Left lung (tissue), 10 donors: ENCODE data around the gene LITAF. TPM values are rescaled to one million over a fixed set of nuclear protein-coding genes. Genes with fewer than 3 reads are reported as not detected.
A peak's percentile ranks its signal among the peaks of the same experiment; 100 is the strongest.

Experiments used
- ATAC-seq: fragments of 200-7000 bp; cut with Tn5 transposase; one replicate; pipeline ENCODE4 v1.9.1; 2020; ENCODE audit warnings: moderate library complexity
- DNase-seq, 4 donors: peaks; one replicate each; pipeline ENCODE4 v3.0.0-alpha.2; 2013 to 2020
- H3K27ac ChIP-seq, 2 donors: fragments of 200-600 bp; sonication (generic) in 1 of 2; one replicate each; pipeline versions ENCODE4 v1.5.0 to v1.8.0; 2020 to 2021
- H3K27me3 ChIP-seq, 2 donors: fragments of 200-600 bp; sonication (generic) in 1 of 2; one replicate each; pipeline versions ENCODE4 v1.5.0 to v1.8.0; 2020 to 2021
- H3K36me3 ChIP-seq, 2 donors: fragments of 200-600 bp; sonication (generic) in 1 of 2; one replicate each; pipeline versions ENCODE4 v1.5.0 to v1.8.0; 2020 to 2021
- H3K4me1 ChIP-seq, 2 donors: fragments of 200-600 bp; one replicate each; pipeline ENCODE4 v1.8.0; 2021
- H3K4me3 ChIP-seq, 2 donors: fragments of 200-600 bp; sonication (generic) in 1 of 2; one replicate each; pipeline versions ENCODE4 v1.5.0 to v1.8.0; 2020 to 2021; ENCODE audit warnings: mild to moderate bottlenecking in 1 of 2
- H3K9me3 ChIP-seq, 2 donors: fragments of 200-600 bp; sonication (generic) in 1 of 2; one replicate each; pipeline versions ENCODE4 v1.5.0 to v1.8.0; 2020 to 2021
- intact Hi-C, 2 donors: fragments of 100-400 bp; cut with DNase I; formaldehyde crosslinking; loops; one replicate each; pipeline versions ENCODE4 v1.11.2 to v1.14.2; 2022
- polyA plus RNA-seq, 6 donors: library from polyadenylated mRNA; unstranded; fragments of 120-200 nt; gene quantifications; one replicate each; pipeline ENCODE4 v1.2.1, GENCODE V29; 2013; ENCODE audit not compliant: insufficient read length in 6 of 6
- total RNA-seq, 2 donors: library from RNA; stranded (reverse); fragmentation: NEBNext Ultra II Directional; extraction: Animal tissue kit (Norgen Biotek cat#: 25700); gene quantifications; one replicate each; pipeline ENCODE4 v1.2.1, GENCODE V29; 2021
- TF ChIP-seq, protein P1 (sequence below), 2 donors: fragments of 200-600 bp; sonication (generic) in 1 of 2; IDR thresholded peaks; one replicate each; pipeline versions ENCODE4 v1.5.0 to v1.8.0; 2021; ENCODE audit warnings: antibody characterized with exemption in 2 of 2
- donor health status: DM: no; HTN: yes; CAD: no.
- donor health status: DM: no; HTN: no; CAD: no.

Gene LITAF
- total and polyA plus RNA-seq, 8 donors, result 117 to 277 (median 125) TPM

DNA sequence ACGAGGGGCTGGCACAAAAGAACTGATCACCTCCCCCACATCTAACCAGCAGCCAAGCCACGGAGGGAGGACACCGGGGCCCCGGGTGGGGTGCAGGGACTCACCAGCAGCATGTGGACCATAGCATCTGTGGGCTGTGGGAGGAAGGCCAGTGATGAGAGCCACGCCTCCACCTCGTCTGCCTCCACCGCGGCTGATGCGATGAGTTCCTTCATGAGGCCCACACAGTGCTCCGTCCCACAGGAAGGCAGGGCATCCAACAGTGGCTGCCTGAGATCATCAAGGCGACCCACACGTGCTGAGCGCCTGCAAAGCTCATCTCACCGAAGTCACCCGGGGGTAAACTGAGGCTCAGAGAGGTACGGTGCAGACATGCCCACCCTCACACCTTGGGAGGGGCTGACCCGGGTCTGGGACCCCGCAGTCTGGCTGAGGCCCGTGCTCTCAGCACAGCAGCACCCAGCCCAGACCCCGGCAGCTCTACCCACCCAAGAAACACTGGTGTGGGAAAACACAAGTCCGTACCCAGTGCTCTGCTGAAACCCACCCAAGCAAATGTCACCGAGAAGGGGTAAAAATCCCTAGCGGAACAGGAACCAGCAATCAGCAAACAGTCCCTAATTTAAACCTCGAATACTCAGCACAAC is 85.9 kb downstream of the LITAF start:
- Histone ChIP-seq H3K27ac (no peak overlapping the region), H3K4me3 (no peak overlapping the region), H3K4me1 (peaks cover 8 to 20% of the 10 kb centered on the region in 2 donors), H3K9me3 (no peaks in the 10 kb centered on the region), H3K36me3 (no peaks in the 10 kb centered on the region), H3K27me3 (no peaks in the 10 kb centered on the region)
- intact Hi-C loops, result no loop called here
- ATAC-seq (no peak), DNase-seq (no peak)
- TF ChIP-seq, protein P1, sequence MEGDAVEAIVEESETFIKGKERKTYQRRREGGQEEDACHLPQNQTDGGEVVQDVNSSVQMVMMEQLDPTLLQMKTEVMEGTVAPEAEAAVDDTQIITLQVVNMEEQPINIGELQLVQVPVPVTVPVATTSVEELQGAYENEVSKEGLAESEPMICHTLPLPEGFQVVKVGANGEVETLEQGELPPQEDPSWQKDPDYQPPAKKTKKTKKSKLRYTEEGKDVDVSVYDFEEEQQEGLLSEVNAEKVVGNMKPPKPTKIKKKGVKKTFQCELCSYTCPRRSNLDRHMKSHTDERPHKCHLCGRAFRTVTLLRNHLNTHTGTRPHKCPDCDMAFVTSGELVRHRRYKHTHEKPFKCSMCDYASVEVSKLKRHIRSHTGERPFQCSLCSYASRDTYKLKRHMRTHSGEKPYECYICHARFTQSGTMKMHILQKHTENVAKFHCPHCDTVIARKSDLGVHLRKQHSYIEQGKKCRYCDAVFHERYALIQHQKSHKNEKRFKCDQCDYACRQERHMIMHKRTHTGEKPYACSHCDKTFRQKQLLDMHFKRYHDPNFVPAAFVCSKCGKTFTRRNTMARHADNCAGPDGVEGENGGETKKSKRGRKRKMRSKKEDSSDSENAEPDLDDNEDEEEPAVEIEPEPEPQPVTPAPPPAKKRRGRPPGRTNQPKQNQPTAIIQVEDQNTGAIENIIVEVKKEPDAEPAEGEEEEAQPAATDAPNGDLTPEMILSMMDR (IDR thresholded peaks at IDR 0.05), result no peak

DNA sequence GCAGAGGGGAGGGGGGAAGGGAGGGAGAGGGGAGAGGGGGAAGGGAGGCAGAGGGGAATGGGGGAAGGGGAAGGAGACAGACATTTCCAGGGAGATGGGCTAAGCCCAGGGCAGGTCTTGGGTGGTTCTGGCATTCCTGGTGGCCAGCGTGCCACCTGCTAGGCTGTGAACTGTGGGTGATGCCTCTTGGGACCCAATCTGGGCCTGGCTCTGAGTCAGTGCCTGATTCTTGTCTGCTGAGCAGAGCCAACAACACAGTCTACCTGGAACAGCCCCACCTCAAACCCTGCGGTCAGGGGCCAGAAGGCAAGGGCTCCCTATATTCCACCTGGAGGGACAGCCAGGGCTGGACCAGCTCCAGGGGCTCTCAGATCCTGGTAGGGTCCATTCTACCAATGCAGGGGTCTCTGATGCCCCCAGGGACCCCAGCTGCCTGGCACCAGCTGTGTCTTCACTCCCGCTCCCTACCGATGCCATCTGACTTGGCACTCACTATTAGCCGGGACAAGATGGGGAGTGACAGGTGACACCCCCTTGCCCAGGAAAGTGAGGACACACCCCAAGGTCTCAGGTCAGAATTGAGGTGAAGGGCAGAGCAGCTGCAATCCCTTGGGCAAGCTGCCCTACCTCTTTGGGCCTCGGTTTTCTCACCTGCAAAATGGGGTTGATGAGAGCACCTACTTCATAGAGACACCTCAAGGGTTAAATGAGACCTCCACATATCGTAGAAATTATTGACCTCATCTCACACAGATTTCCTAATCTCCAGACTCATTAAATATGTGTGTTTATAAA is 87.2 kb downstream of the LITAF start:
- H3K4me3 ChIP-seq, result no peak overlapping the region
- no peaks in the 10 kb centered on the region for H3K36me3 ChIP-seq
- no peaks in the 10 kb centered on the region for H3K9me3 ChIP-seq
- no peaks in the 10 kb centered on the region for H3K27me3 ChIP-seq
- DNase-seq (no peak), ATAC-seq (no peak)
- TF ChIP-seq, protein P1 (IDR thresholded peaks at IDR 0.05), result no peak
- H3K4me1 ChIP-seq, result peaks cover 8 to 30% of the 10 kb centered on the region in 2 donors
- no peak overlapping the region for H3K27ac ChIP-seq
- intact Hi-C loops, result no loop called here

DNA sequence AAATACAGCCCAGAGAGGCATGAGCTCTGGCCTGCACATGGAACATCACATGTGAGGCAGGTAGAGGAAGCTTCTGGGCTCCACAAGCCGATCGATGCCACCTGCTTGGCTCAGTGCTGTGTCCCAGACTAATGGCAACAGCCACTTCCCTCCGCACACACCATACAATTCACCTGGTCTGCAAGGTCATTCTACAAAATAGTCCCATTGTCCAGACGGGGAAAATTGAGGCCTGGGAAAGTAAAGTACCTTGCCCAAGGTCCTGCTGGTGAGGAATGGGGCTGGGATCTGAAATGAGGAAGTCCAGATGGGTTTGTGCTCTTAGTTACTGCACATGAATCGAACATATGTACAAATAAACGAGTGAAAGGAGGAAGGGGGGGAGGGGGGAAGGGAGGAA is 88.0 kb downstream of the LITAF start:
- Histone ChIP-seq H3K9me3 (no peaks in the 10 kb centered on the region), H3K27me3 (no peaks in the 10 kb centered on the region), H3K36me3 (no peaks in the 10 kb centered on the region), H3K4me3 (no peak overlapping the region), H3K4me1 (peaks cover 8 to 30% of the 10 kb centered on the region in 2 donors), H3K27ac (no peak overlapping the region)
- intact Hi-C loops, result no loop called here
- no peak for ATAC-seq
- DNase-seq, result no peak
- TF ChIP-seq, protein P1 (IDR thresholded peaks at IDR 0.05), result no peak

DNA sequence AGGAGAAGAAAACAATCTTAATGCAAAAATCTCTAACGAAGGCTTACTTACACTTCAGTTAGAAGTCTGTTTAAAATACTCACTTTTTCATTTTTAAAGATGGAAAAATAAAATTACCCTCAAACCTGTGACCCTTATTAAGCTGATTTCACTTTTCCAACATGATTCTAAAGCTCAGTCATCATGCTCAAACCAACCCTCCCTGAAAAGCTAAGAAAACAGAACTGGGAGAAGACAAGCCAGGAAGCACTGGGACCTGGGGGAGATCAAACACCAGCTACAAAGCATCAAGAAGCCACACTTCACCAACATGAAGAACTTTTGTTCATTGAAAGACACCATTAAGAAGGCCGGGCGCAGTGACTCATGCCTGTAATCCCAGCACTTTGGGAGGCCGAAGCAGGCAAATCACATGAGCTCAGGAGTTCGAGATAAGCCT is 88.8 kb downstream of the LITAF start:
- peak in 1 of 4 donors; percentile 35 for DNase-seq

More for the DNA sequence above, 88.8 kb downstream of the LITAF start:
- no peaks in the 10 kb centered on the region for H3K27me3 ChIP-seq
- ATAC-seq, result peak; percentile 6
- TF ChIP-seq, protein P1 (IDR thresholded peaks at IDR 0.05), result no peak
- peak overlapping the region; percentile 71 to 75 for H3K27ac ChIP-seq
- H3K4me1 ChIP-seq, result peaks cover 8 to 30% of the 10 kb centered on the region in 2 donors
- H3K36me3 ChIP-seq, result no peaks in the 10 kb centered on the region
- H3K9me3 ChIP-seq, result no peaks in the 10 kb centered on the region
- intact Hi-C loops, result no loop called here
- H3K4me3 ChIP-seq, result no peak overlapping the region

Other genes with a start within 250 kb of the LITAF start
- gene RMI2, start 241.5 kb downstream of the LITAF start, total RNA-seq, result 10 to 100 TPM in 1 of 2 donors, 1 to 10 TPM in 1; 9.6 to 14.1 TPM
- gene RMI2, start 241.5 kb downstream of the LITAF start, polyA plus RNA-seq, result 10 to 100 TPM; 20.8 to 34.5 (median 29.9) TPM
- gene SNN, start 81.5 kb upstream of the LITAF start, total RNA-seq, result 10 to 100 TPM; 21.1 to 21.4 TPM
- 10 to 100 TPM; 23.7 to 42.5 (median 33.9) TPM for gene SNN, start 81.5 kb upstream of the LITAF start, polyA plus RNA-seq
- gene TXNDC11, start 155.9 kb upstream of the LITAF start, total RNA-seq, result 10 to 100 TPM; 71.2 to 76.8 TPM
- 10 to 100 TPM; 33.9 to 41.7 (median 36.6) TPM for gene TXNDC11, start 155.9 kb upstream of the LITAF start, polyA plus RNA-seq
- 10 to 100 TPM; 48.3 to 48.9 TPM for gene ZC3H7A, start 210.3 kb upstream of the LITAF start, total RNA-seq
- gene ZC3H7A, start 210.3 kb upstream of the LITAF start, polyA plus RNA-seq, result 100 to 1,000 TPM; 104 to 139 (median 109) TPM